Cardiac muscle cell (in vitro differentiated cells and primary cell): ENCODE results near the gene MGMT. TPM values are rescaled to one million over a fixed set of nuclear protein-coding genes. Genes with fewer than 3 reads are reported as not detected.

Source experiments
- DNase-seq, 2 donors: peaks; one replicate each; pipeline versions ENCODE4 v3.0.0 to v3.0.0-alpha.2; 2010 to 2017; ENCODE audit warnings: low read depth in 1 of 2, low spot score in 1 of 2
- H3K27ac ChIP-seq: fragments of 200-600 bp; sonication (generic); 2 replicates; pipeline ENCODE4 v1.5.1; 2016
- H3K27me3 ChIP-seq: fragments of 200-600 bp; sonication (generic); 2 replicates; pipeline ENCODE4 v1.6.0; 2016; ENCODE audit warnings: control low read depth
- H3K36me3 ChIP-seq: fragments of 200-600 bp; sonication (generic); 2 replicates; pipeline ENCODE4 v1.5.1; 2016; ENCODE audit warnings: control low read depth
- H3K4me1 ChIP-seq: fragments of 200-600 bp; sonication (generic); 2 replicates; pipeline ENCODE4 v1.8.1; 2017; ENCODE audit warnings: low read depth, mild to moderate bottlenecking, mixed run types
- H3K4me3 ChIP-seq: fragments of 200-600 bp; sonication (generic); 2 replicates; pipeline ENCODE4 v1.5.1; 2016; ENCODE audit warnings: mild to moderate bottlenecking
- H3K9me3 ChIP-seq: fragments of 200-600 bp; sonication (generic); 2 replicates; pipeline ENCODE4 v1.5.1; 2017; ENCODE audit warnings: low read depth, mild to moderate bottlenecking, control low read depth
- polyA plus RNA-seq: library from polyadenylated mRNA; unstranded; fragments of >200 nt; fragmentation: Nextera tagmentation; extraction: Ambion mirVana; gene quantifications from 2 replicates; pipeline ENCODE4 v1.2.1, GENCODE V29; 2016
- total RNA-seq: library from RNA; depleted of rRNA; stranded (reverse); fragments of >200 nt; gene quantifications from 2 replicates; pipeline ENCODE4 v1.2.3, GENCODE V29; 2016
- TF ChIP-seq, protein P1 (sequence below): IDR thresholded peaks from 2 replicates; pipeline ENCODE4 v1.5.1; 2012; ENCODE audit warnings: low read depth, mild to moderate bottlenecking, low read length

MGMT gene
- total and polyA plus RNA-seq, 2 experiments from 2014 or later, result 21.8 to 28.0 TPM

DNA sequence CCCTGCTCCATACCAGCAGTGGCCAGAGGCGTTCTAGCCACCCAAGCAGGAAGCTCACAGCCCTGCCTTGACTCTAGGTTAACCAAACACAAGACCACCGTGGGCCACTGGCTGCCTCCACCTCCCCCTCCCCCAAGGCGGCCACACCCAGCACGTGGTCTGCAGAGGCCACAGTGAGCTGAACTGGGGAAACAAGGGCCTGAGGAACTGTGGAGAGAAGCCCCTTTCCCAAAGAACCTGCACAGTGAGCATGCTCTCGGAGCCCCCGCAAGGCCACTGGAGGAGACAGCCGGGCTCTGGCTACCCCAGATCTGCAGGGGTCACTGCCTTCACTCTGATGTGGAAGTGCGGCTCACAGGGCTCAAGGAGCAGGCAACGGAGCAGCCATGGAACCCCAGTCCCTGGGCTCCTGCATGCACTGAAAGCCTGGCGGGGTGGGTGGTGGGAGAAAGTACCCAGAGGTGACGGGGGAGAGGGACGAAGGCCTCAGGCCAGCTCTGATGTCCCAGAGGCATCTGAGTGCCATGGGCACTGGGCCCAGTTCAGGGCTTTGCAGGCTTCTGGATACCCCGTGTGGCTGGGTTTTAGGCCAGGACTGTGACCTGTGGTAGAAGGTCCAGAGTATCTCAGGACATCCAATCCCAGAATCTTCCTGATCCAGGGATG, 307.8 kb downstream of the MGMT start:
- Histone ChIP-seq H3K36me3 (no peaks in the 10 kb centered on the region), H3K27ac (no peak overlapping the region), H3K9me3 (no peaks in the 10 kb centered on the region), H3K4me3 (no peak overlapping the region), H3K27me3 (no peaks in the 10 kb centered on the region), H3K4me1 (peaks cover 11% of the 10 kb centered on the region)
- no peak for DNase-seq
- TF ChIP-seq, protein P1, sequence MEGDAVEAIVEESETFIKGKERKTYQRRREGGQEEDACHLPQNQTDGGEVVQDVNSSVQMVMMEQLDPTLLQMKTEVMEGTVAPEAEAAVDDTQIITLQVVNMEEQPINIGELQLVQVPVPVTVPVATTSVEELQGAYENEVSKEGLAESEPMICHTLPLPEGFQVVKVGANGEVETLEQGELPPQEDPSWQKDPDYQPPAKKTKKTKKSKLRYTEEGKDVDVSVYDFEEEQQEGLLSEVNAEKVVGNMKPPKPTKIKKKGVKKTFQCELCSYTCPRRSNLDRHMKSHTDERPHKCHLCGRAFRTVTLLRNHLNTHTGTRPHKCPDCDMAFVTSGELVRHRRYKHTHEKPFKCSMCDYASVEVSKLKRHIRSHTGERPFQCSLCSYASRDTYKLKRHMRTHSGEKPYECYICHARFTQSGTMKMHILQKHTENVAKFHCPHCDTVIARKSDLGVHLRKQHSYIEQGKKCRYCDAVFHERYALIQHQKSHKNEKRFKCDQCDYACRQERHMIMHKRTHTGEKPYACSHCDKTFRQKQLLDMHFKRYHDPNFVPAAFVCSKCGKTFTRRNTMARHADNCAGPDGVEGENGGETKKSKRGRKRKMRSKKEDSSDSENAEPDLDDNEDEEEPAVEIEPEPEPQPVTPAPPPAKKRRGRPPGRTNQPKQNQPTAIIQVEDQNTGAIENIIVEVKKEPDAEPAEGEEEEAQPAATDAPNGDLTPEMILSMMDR, result no peak

DNA sequence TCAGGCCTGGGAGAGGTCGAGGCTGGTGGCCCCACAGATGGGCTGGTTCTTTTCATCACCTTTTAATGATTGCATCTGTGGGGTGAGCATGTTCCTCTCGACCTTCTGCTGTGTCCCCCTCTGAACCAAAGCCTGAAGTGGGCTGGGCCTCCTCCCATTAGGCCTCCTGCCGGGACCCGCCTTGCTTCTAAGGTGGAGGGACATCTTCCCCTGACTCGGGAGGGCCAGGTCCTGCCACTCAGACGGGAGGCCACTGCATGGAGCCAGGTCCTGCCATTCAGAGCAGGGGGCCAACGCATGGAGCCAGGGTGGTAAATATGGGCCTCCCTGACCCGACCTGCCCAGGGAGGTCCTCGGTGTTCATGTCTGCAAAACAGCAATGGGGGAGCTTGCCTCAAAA, 308.6 kb downstream of the MGMT start:
- TF ChIP-seq, protein P1, result no peak
- H3K27me3 ChIP-seq, result no peaks in the 10 kb centered on the region
- H3K36me3 ChIP-seq, result no peaks in the 10 kb centered on the region
- H3K9me3 ChIP-seq, result no peaks in the 10 kb centered on the region
- peaks cover 7% of the 10 kb centered on the region for H3K4me1 ChIP-seq
- H3K4me3 ChIP-seq, result no peak overlapping the region
- no peak overlapping the region for H3K27ac ChIP-seq
- no peak for DNase-seq

DNA sequence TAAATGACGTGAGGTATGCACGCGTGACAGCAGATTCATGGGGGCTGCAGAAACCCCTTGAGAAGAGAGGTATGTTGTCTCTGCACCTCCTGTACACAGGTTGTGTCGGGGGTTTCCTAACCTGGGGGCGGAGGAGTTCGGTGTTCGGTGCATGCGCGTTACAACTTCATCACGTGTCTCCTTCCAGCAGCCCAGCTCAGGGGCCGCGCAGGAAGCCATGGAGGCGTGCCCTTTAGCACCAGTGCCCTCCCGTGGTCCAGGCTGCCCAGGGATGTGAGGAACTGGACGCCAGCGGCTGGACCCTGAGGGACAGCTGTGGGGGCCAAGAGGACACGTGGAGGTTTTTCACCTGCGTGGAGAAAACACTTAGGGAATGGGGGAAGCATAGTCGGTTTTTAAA, 310.6 kb downstream of the MGMT start:
- Histone ChIP-seq H3K4me3 (no peak overlapping the region), H3K36me3 (no peaks in the 10 kb centered on the region), H3K27me3 (no peaks in the 10 kb centered on the region), H3K27ac (no peak overlapping the region), H3K4me1 (no peaks in the 10 kb centered on the region), H3K9me3 (no peaks in the 10 kb centered on the region)
- TF ChIP-seq, protein P1, result no peak
- DNase-seq, result no peak

DNA sequence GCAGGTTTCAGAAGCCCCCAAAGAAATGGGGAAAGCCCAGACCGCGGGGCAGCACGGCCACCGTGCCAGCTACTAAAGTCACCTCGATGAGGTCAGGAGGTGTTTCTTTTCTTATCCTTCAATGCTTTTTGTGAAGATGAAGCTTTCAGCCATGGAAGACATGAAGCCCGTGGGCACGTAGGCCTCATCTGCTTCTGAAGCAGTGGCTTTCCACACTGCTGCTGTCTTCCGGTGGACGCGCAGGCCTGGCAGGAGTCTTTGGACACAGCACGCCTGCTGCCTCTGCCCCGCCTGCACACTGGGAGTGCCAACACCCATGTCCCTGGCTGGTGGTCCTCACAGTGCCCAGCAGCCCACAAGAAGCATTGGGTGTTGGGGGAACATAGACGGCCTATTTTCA, 311.5 kb downstream of the MGMT start:
- H3K27ac ChIP-seq, result no peak overlapping the region
- H3K27me3 ChIP-seq, result no peaks in the 10 kb centered on the region
- no peak for DNase-seq
- H3K4me3 ChIP-seq, result no peak overlapping the region
- no peaks in the 10 kb centered on the region for H3K9me3 ChIP-seq
- H3K4me1 ChIP-seq, result no peaks in the 10 kb centered on the region
- TF ChIP-seq, protein P1, result no peak
- no peaks in the 10 kb centered on the region for H3K36me3 ChIP-seq

DNA sequence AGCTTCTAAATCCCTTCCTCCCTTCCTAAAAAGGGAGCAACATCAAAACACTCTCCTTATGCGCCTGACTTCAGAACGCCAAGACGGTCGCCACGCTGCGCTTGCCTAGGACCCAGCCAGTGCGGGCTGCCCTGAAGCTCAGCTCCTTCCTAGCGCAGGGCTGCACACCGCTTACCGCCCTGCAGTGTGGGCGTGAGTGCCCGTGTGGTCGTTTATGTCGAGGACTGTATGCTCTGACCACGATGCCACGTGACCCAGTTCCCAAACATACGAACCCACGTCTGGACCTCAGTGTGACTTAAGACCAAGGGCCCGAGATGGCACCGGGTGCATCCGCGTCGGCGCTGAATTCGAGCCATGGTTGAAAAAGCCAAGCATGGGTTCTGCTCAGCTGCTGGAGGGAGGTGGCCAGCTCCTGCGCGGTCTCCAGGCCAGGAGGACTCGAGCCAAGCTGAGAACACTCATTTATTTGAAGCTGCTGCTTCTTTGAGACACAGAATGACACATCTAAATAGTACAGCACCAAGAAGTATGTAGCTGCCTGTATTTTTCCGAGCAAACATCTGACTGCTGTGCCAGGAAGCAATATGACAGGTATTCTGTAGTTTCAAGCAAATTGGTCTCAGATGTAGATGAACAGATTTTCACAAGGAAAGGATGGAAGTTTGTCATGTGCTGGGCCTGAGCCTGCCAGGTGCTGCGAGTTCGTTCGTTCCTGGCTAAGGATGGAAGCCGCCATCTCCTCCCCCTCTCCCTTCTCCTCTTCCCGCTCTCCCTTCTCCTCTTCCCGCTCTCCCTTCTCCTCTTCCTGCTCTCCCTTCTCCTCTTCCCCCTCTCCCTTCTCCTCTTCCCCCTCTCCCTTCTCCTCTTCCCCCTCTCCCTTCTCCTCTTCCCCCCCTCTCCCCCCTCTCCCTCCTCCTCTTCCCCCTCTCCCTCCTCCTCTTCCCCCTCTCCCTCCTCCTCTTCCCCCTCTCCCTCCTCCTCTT, 312.4 kb downstream of the MGMT start:
- Histone ChIP-seq H3K36me3 (no peaks in the 10 kb centered on the region), H3K4me1 (no peaks in the 10 kb centered on the region), H3K27ac (no peak overlapping the region), H3K4me3 (no peak overlapping the region), H3K9me3 (no peaks in the 10 kb centered on the region), H3K27me3 (no peaks in the 10 kb centered on the region)
- DNase-seq, result no peak
- TF ChIP-seq, protein P1, result no peak
